HCT116 (cell line): ENCODE measurements around the gene CHKA. TPM values are rescaled to one million over a fixed set of nuclear protein-coding genes. Genes with fewer than 3 reads are reported as not detected.

Experiments
- ATAC-seq: fragments of 200-7000 bp; cut with Tn5 transposase; 2 replicates; pipeline ENCODE4 v1.9.1; 2020; ENCODE audit warnings: mild to moderate bottlenecking, moderate library complexity
- BruUV-seq: library from RNA; stranded (reverse); fragments of 400-500 nt; replicated peaks from 2 replicates; lab custom pipeline; 2021; lab: Mats Ljungman, UMichigan
- CTCF ChIA-PET: fragments of 300-600 bp; sonication (Branson Sonifier 250); formaldehyde crosslinking; loops from one replicate; lab custom pipeline; 2021; ENCODE audit warnings: antibody characterized with exemption; lab: Charles Lee
- POLR2A ChIA-PET: fragments of 300-600, 350-600 bp; sonication (Branson Sonifier 250); formaldehyde crosslinking; loops from one replicate; lab custom pipeline; 2021; ENCODE audit warnings: antibody characterized with exemption; lab: Charles Lee
- RAD21 ChIA-PET, 2 experiments: fragments of 300-600 bp; sonication (Branson Sonifier 250); formaldehyde crosslinking; loops; one replicate each; lab custom pipeline; 2023; ENCODE audit warnings: low total read pairs in 2 of 2; ENCODE audit not compliant: uncharacterized antibody in 2 of 2, unreplicated experiment in 2 of 2, low non-redundant PET in 1 of 2; lab: Charles Lee
- DNase-seq: peaks from one replicate; pipeline ENCODE4 v3.0.0-alpha.2; 2010; ENCODE audit warnings: low read depth, low spot score
- H2AFZ ChIP-seq: fragments of 200-600 bp; shearing (Covaris generic), sonication (generic); 2 replicates; pipeline ENCODE4 v1.6.1; 2017; ENCODE audit warnings: low read depth, mixed run types, mixed read lengths, antibody characterized with exemption, low read length; ENCODE audit not compliant: poor library complexity, severe bottlenecking
- H3K27ac ChIP-seq: 2 replicates; pipeline ENCODE4 v1.5.1; 2012; ENCODE audit warnings: low read depth, low read length
- H3K27me3 ChIP-seq: fragments of 200-600 bp; sonication (generic); 2 replicates; pipeline ENCODE4 v1.6.1; 2016; ENCODE audit warnings: mixed run types, low read length, mixed read lengths; ENCODE audit not compliant: insufficient read depth
- H3K36me3 ChIP-seq, 2 experiments: fragments of 200-500 bp in 1 of 2; fragments of 200-600 bp in 1 of 2; sonication (Bioruptor generic) in 1 of 2; sonication (generic) in 1 of 2; 2 replicates each; pipeline versions ENCODE4 v1.5.1 to v1.6.1; 2014 to 2016; ENCODE audit warnings: low read length in 2 of 2, inconsistent platforms in 1 of 2, mixed read lengths in 1 of 2, mixed run types in 1 of 2; ENCODE audit not compliant: insufficient read depth in 2 of 2, control insufficient read depth in 1 of 2
- H3K4me1 ChIP-seq, 2 experiments: fragments of 200-600 bp in 1 of 2; sonication (generic) in 1 of 2; 2 replicates each; pipeline versions ENCODE4 v1.5.1 to v1.6.1; 2012 to 2017; ENCODE audit warnings: low read length in 2 of 2, inconsistent platforms in 1 of 2, mild to moderate bottlenecking in 1 of 2, mixed read lengths in 1 of 2, mixed run types in 1 of 2, moderate library complexity in 1 of 2; ENCODE audit not compliant: insufficient read depth in 2 of 2, control insufficient read depth in 1 of 2
- H3K4me2 ChIP-seq: fragments of 200-600 bp; sonication (generic); 2 replicates; pipeline ENCODE4 v1.6.1; 2017; ENCODE audit warnings: mixed run types, low read length, mixed read lengths
- H3K4me3 ChIP-seq, 2 experiments: fragments of 200-600 bp in 1 of 2; sonication (generic) in 1 of 2; replicated peaks in 1 of 2; 2 replicates each; pipeline ENCODE4 v1.5.1; 2011 to 2016; ENCODE audit warnings: low read length in 2 of 2, control low read depth in 1 of 2, low read depth in 1 of 2, mild to moderate bottlenecking in 1 of 2, mixed read lengths in 1 of 2, mixed run types in 1 of 2
- H3K79me2 ChIP-seq: fragments of 200-600 bp; sonication (generic); 2 replicates; pipeline ENCODE4 v1.6.1; 2017; ENCODE audit warnings: mild to moderate bottlenecking, mixed run types, low read length, moderate library complexity, mixed read lengths; ENCODE audit not compliant: insufficient read depth
- H3K9ac ChIP-seq: fragments of 200-600 bp; sonication (generic); 2 replicates; pipeline ENCODE4 v1.6.1; 2016; ENCODE audit warnings: low read length, mixed read lengths
- H3K9me2 ChIP-seq: fragments of 200-600 bp; sonication (generic), shearing (Covaris generic); 2 replicates; pipeline ENCODE4 v1.6.1; 2017; ENCODE audit warnings: mixed run types, mild to moderate bottlenecking, moderate library complexity; ENCODE audit not compliant: insufficient read depth
- H3K9me3 ChIP-seq, 2 experiments: fragments of 200-500 bp in 1 of 2; fragments of 200-600 bp in 1 of 2; sonication (Bioruptor generic) in 1 of 2; sonication (generic) in 1 of 2; 2 replicates each; pipeline ENCODE4 v1.6.1; 2014 to 2017; ENCODE audit warnings: low read length in 2 of 2, mixed read lengths in 2 of 2, inconsistent platforms in 1 of 2, low read depth in 1 of 2, mild to moderate bottlenecking in 1 of 2, mixed run types in 1 of 2, moderate library complexity in 1 of 2; ENCODE audit not compliant: control insufficient read depth in 1 of 2, insufficient read depth in 1 of 2
- H4K20me1 ChIP-seq: fragments of 200-600 bp; sonication (generic), shearing (Covaris generic); 2 replicates; pipeline ENCODE4 v1.6.1; 2017; ENCODE audit warnings: mixed run types, mild to moderate bottlenecking, moderate library complexity; ENCODE audit not compliant: insufficient read depth
- CTCF ChIP-seq, 3 experiments: fragments of 200-600 bp in 1 of 3; sonication (generic) in 1 of 3; IDR thresholded peaks in 2 of 3; conservative IDR thresholded peaks in 1 of 3; 2 replicates each; pipeline ENCODE4 v1.5.1; 2012 to 2017; ENCODE audit warnings: low read depth in 2 of 3, low read length in 2 of 3, antibody characterized with exemption in 1 of 3, borderline replicate concordance in 1 of 3, control low read depth in 1 of 3, mild to moderate bottlenecking in 1 of 3, mixed read lengths in 1 of 3, mixed run types in 1 of 3, moderate library complexity in 1 of 3; ENCODE audit not compliant: insufficient read depth in 1 of 3
- EGR1 ChIP-seq: IDR thresholded peaks from 2 replicates; pipeline ENCODE4 v1.6.1; 2012; ENCODE audit warnings: low read depth
- ELF1 ChIP-seq: IDR thresholded peaks from 2 replicates; pipeline ENCODE4 v1.6.1; 2012; ENCODE audit warnings: low read depth, borderline replicate concordance
- EZH2 ChIP-seq: fragments of 200-600 bp; sonication (generic); IDR thresholded peaks from 2 replicates; pipeline ENCODE4 v1.6.1; 2017; ENCODE audit warnings: antibody characterized with exemption, mixed run types
- EZH2phosphoT487 ChIP-seq: fragments of 200-600 bp; IDR thresholded peaks from 2 replicates; pipeline ENCODE4 v1.6.1; 2018; ENCODE audit warnings: antibody characterized with exemption, borderline replicate concordance
- JUND ChIP-seq: IDR thresholded peaks from 2 replicates; pipeline ENCODE4 v1.6.1; 2012
- SP1 ChIP-seq: IDR thresholded peaks from 2 replicates; pipeline ENCODE4 v1.6.1; 2012; ENCODE audit warnings: low read depth
- TCF7L2 ChIP-seq: IDR thresholded peaks from 2 replicates; pipeline ENCODE4 v1.7.0; 2011; ENCODE audit warnings: borderline replicate concordance, inconsistent platforms; ENCODE audit not compliant: insufficient read depth, insufficient read length; ENCODE audit errors: extremely low read depth
- ZBTB33 ChIP-seq: IDR thresholded peaks from 2 replicates; pipeline ENCODE4 v1.6.1; 2011; ENCODE audit warnings: mild to moderate bottlenecking, low read length, moderate library complexity; ENCODE audit not compliant: insufficient replicate concordance; ENCODE audit errors: extremely low read depth
- ZFX ChIP-seq: fragments of 450-650 bp; IDR thresholded peaks from 2 replicates; pipeline ENCODE4 v1.6.1; 2017
- intact Hi-C: fragments of 100-400 bp; cut with micrococcal nuclease; formaldehyde crosslinking; loops from 2 replicates; pipeline ENCODE4 v1.10.0; 2022
- total RNA-seq: library from RNA; stranded (reverse); gene quantifications from one replicate; pipeline ENCODE4 v1.2.1, GENCODE V29; 2021; ENCODE audit not compliant: unreplicated experiment

Gene CHKA
- total RNA-seq, 1 experiment from 2014 or later = 33.1 TPM

- ATAC-seq = no peak
- DNase-seq = no peak
- no peak overlapping the region for H3K27ac ChIP-seq
- no peaks in the 10 kb centered on the region for H3K9me2 ChIP-seq
- no peak overlapping the region for H3K4me3 ChIP-seq
- H3K4me1 ChIP-seq = no peaks in the 10 kb centered on the region
- H4K20me1 ChIP-seq = no peaks in the 10 kb centered on the region
- no peak overlapping the region for H3K9ac ChIP-seq
- ChIA-PET CTCF (no interaction called here), RAD21 (no interaction called here), POLR2A (no interaction called here)
- TF ChIP-seq JUND (no peak), EGR1 (no peak), TCF7L2 (no peak), ZBTB33 (no peak), SP1 (no peak), CTCF (IDR thresholded peaks at IDR 0.05 in 2 of 3, conservative IDR thresholded peaks at IDR 0.05 in 1 of 3; ENCODE audit: borderline replicate concordance in 1 of 3, insufficient read depth in 1 of 3, low read depth in 2 of 3, low read length in 2 of 3) (no peak), EZH2 (no peak), ELF1 (no peak), ZFX (no peak), EZH2phosphoT487 (no peak)
- H3K36me3 ChIP-seq = no peaks in the 10 kb centered on the region
- H3K9me3 ChIP-seq = peaks cover 0 to 7% of the 10 kb centered on the region in 2 experiments; a peak in 1 of 4 replicates
- no TSS peak for BruUV-seq
- no peak overlapping the region for H3K4me2 ChIP-seq
- intact Hi-C loops = no loop called here
- no peaks in the 10 kb centered on the region for H3K27me3 ChIP-seq
- no peak overlapping the region for H2AFZ ChIP-seq
- H3K79me2 ChIP-seq = no peaks in the 10 kb centered on the region
Observed at GRCh38 chr11:68138237-68138636, 17.0 kb upstream of the CHKA start.
